SU-DHL-6 (cell line): ENCODE measurements around the gene FRMD4B.

Source experiments
- H2AFZ ChIP-seq: fragments of 200-600 bp; sonication (generic); 2 replicates; pipeline ENCODE4 v1.6.1; 2014; ENCODE audit warnings: low read depth, mild to moderate bottlenecking, moderate library complexity, mixed read lengths, antibody characterized with exemption, low read length; ENCODE audit not compliant: severe bottlenecking
- H3F3A ChIP-seq: fragments of 200-600 bp; shearing (Covaris generic); 2 replicates; pipeline ENCODE4 v1.6.0; 2016; ENCODE audit warnings: antibody characterized with exemption, mild to moderate bottlenecking; ENCODE audit not compliant: insufficient read depth
- H3K27ac ChIP-seq: fragments of 200-600 bp; sonication (generic); 2 replicates; pipeline ENCODE4 v1.5.1; 2016; ENCODE audit warnings: low read depth, mild to moderate bottlenecking, low read length, moderate library complexity, mixed read lengths
- H3K27me3 ChIP-seq: fragments of 200-600 bp; sonication (generic), shearing (Covaris generic); 2 replicates; pipeline ENCODE4 v1.6.0; 2014; ENCODE audit warnings: mild to moderate bottlenecking, low read length
- H3K36me3 ChIP-seq: fragments of 200-600 bp; sonication (generic); 2 replicates; pipeline ENCODE4 v1.6.1; 2014; ENCODE audit warnings: mild to moderate bottlenecking, low read length, mixed read lengths
- H3K4me2 ChIP-seq: fragments of 300-600, 200-600 bp; shearing (Covaris generic), sonication (generic); 2 replicates; pipeline ENCODE4 v1.6.0; 2014; ENCODE audit warnings: low read length, low read depth, mild to moderate bottlenecking; ENCODE audit not compliant: poor library complexity, severe bottlenecking
- H3K4me3 ChIP-seq: fragments of 200-600 bp; sonication (generic); 2 replicates; pipeline ENCODE4 v1.5.1; 2014; ENCODE audit warnings: antibody characterized with exemption, low read length, mild to moderate bottlenecking, mixed read lengths; ENCODE audit not compliant: insufficient read depth, poor library complexity, severe bottlenecking
- H3K79me2 ChIP-seq: fragments of 200-600 bp; sonication (generic); 2 replicates; pipeline ENCODE4 v1.6.1; 2014; ENCODE audit warnings: mild to moderate bottlenecking, low read length, moderate library complexity; ENCODE audit not compliant: insufficient read depth
- H3K9ac ChIP-seq: fragments of 200-600 bp; sonication (generic); 2 replicates; pipeline ENCODE4 v1.7.0; 2014; ENCODE audit warnings: mild to moderate bottlenecking, low read length
- H3K9me2 ChIP-seq: fragments of 200-600 bp; sonication (generic); replicated peaks from 2 replicates; pipeline ENCODE4 v1.6.1; 2014; ENCODE audit warnings: low read length; ENCODE audit not compliant: insufficient read depth
- H3K9me3 ChIP-seq: fragments of 200-600 bp; sonication (generic); 2 replicates; pipeline ENCODE4 v1.6.1; 2014; ENCODE audit warnings: low read length, mixed read lengths; ENCODE audit not compliant: insufficient read depth
- H4K20me1 ChIP-seq: fragments of 200-600 bp; sonication (generic); 2 replicates; pipeline ENCODE4 v1.6.1; 2014; ENCODE audit warnings: low read depth, mild to moderate bottlenecking, antibody characterized with exemption, low read length, moderate library complexity, mixed read lengths
- CTCF ChIP-seq: fragments of 200-600 bp; sonication (generic); IDR thresholded peaks from one replicate; pipeline ENCODE4 v1.5.1; 2017; ENCODE audit warnings: antibody characterized with exemption, mild to moderate bottlenecking, low read length, moderate library complexity; ENCODE audit not compliant: insufficient read depth, poor library complexity, severe bottlenecking
- EZH2phosphoT487 ChIP-seq: fragments of 200-600 bp; sonication (generic), shearing (Covaris generic); conservative IDR thresholded peaks from 2 replicates; pipeline ENCODE4 v1.6.1; 2018; ENCODE audit warnings: mild to moderate bottlenecking, antibody characterized with exemption, low read length, moderate library complexity, mixed read lengths

The FRMD4B gene

GRCh38 chr3:69386556-69387385 lies 883 bp upstream of the FRMD4B start:
- H3K36me3 ChIP-seq, result no peaks in the 10 kb centered on the region
- H3K27me3 ChIP-seq, result no peaks in the 10 kb centered on the region
- H3K9me3 ChIP-seq, result no peaks in the 10 kb centered on the region
- no peak overlapping the region for H2AFZ ChIP-seq
- no peak overlapping the region for H3K9ac ChIP-seq
- TF ChIP-seq EZH2phosphoT487 (no peak), CTCF (no peak)
- no peaks in the 10 kb centered on the region for H3K79me2 ChIP-seq
- H3K9me2 ChIP-seq, result no peaks in the 10 kb centered on the region
- H3K27ac ChIP-seq, result no peak overlapping the region
- no peaks in the 10 kb centered on the region for H4K20me1 ChIP-seq
- H3K4me2 ChIP-seq, result no peak overlapping the region
- H3F3A ChIP-seq, result no peaks in the 10 kb centered on the region
- H3K4me3 ChIP-seq, result no peak overlapping the region

- Histone ChIP-seq H3K4me2 (no peak overlapping the region), H3K9me3 (no peaks in the 10 kb centered on the region), H3F3A (no peaks in the 10 kb centered on the region), H3K9me2 (no peaks in the 10 kb centered on the region), H3K4me3 (no peak overlapping the region), H2AFZ (no peak overlapping the region), H3K27me3 (no peaks in the 10 kb centered on the region), H3K27ac (no peak overlapping the region), H3K9ac (no peak overlapping the region), H4K20me1 (no peaks in the 10 kb centered on the region), H3K36me3 (no peaks in the 10 kb centered on the region), H3K79me2 (no peaks in the 10 kb centered on the region)
- TF ChIP-seq EZH2phosphoT487 (no peak), CTCF (no peak)
These were observed 665 bp downstream of the FRMD4B start for GRCh38 chr3:69385123-69385722.

GRCh38 chr3:69384326-69384725 lies 1.6 kb downstream of the FRMD4B start:
- Histone ChIP-seq H2AFZ (no peak overlapping the region), H3K9me3 (no peaks in the 10 kb centered on the region), H3K36me3 (no peaks in the 10 kb centered on the region), H3K4me3 (no peak overlapping the region), H4K20me1 (no peaks in the 10 kb centered on the region), H3K9me2 (no peaks in the 10 kb centered on the region), H3K27ac (no peak overlapping the region), H3K4me2 (no peak overlapping the region), H3K27me3 (no peaks in the 10 kb centered on the region), H3F3A (no peaks in the 10 kb centered on the region), H3K79me2 (no peaks in the 10 kb centered on the region), H3K9ac (no peak overlapping the region)
- no peak for TF ChIP-seq EZH2phosphoT487
- TF ChIP-seq CTCF, result no peak
